Smooth muscle cell of the brain vasculature (primary cell): ENCODE results near the gene TBC1D10A.

Experiments used
- DNase-seq: peaks from one replicate; pipeline ENCODE4 v3.0.0-alpha.2; 2012; ENCODE audit warnings: low read depth, low spot score

The TBC1D10A gene

DNA sequence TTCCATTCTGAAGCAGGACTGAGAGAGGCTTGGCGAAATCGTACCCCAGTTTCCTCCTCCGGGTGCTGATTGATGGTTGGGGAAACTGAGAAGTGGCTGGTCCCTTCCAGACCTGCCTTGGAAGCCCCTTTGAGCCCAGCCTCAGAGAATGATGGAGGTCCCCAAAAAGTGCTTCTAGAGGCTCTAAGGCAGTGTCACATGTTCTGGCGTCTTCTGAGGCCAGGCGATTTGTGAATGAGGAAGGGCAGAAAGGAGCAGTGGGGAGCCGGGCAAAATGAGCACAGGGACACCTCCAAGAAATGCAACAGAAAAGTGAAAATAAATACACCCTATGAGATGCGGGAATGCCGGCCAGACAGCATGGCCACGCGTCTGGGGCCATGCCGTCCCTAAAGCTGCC is 79.2 kb downstream of the TBC1D10A start:
- DNase-seq, result no peak

DNA sequence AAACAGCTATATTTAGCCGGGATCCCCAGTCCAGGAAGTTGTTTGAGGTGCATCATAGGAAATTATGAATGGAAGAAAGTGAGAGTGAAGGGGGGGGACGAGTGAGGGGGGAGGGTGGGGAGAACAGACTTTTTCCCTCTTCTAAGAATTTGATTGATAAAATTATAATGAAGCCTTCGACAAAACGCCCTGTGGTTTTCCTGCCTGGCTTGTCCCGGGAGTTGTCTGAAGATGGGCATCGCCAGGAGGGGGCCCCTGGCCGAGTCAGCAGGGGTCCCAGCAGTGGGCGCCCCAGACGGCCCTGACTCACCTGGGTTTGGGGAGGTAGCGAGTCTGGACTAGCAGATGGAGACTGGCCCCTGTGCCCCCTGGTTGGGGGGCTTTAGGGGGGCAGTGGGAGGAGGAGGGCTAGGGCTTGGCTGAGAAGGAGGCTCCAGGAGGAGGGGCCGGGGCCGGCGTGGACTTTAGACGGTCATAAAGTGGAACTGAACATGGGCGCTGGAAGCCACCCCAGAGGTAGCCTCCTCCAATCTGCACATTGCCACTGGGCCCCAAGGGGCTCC is 79.8 kb downstream of the TBC1D10A start:
- no peak for DNase-seq

DNA sequence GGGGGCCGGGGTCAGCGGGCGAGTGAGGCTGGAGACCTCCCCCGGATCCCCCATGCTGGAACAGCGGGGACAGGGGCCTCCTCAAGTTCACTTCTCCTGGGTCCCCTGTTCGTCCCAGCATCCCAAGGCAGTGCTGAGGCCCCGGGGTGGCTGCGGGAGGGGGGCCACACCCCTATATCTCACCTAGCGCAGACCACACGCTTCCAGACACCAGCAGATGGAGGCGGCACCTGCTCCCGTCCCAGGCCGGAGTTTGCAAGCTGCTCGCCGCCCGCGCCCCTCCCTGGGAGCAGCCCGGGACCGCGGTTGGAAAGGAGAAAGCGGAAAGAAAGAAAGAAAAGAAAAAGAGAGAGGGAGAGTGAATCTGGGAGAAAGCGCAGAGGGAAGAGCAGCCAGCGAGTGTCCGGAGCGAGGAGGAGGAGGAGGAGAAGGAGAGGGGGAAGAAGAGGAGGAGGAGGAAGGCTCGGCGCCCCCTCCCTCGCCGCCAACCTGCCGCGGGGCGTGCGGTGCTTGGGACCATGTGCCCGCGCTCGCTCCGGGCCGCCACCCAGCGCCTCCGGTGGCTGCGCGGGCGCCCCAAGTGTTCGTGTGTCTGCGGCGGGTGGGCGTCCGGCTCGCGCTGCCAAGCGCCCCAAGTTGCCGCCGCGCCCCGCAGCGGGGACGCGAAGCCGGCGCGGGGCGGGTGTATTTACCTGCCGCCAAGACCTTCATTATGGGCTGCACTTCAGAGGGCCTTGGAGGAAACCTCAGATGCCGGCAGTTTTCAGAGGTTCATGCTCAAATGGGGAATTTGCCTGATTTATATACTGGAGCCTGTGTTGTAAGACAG is 80.5 kb downstream of the TBC1D10A start, which contains the start of gene LIF:
Gene LIF (minus strand): TSS at position 775 of the 829 bp plus-strand sequence. CDS start 64 bp downstream, at position 711.
- DNase-seq, result no peak

DNA sequence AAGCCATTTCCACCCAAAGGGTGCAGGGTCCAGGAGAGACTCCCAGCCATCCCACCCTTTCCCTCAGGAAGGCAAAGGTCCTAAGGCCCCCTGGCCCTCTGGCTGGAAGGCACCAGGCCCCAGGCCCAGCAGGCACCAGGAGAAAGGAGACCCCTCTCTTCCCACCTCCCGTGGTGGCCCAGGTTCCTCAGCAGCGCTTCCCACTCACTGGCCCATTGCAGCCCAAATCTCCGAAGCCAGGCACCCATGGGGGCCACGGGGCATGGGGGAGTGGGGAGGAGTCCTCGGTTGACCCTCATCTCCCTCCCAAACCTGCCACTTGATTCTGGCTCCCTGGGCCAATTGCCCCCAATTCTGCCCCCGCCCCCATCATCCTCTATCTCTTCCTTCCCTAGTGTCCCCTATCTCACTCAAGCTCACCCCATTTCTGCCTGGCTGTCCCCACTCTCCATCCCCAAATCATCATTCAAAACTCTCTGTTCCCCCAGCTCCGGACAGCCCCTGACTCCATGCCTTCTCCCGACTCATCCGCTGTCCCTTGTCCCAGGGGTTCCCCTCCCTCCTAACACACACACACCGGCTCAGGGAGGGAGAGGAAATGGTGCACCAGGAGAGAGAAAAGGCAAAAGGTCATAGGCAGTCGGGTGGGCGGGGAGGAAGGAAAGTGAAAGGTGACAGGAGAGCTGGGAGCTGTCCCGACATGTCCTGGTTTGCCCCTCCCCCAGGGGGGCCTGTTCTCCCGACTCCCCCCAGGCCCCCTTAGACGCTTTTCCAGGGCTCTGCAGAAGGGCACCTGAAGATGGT is 81.4 kb downstream of the TBC1D10A start:
- no peak for DNase-seq

DNA sequence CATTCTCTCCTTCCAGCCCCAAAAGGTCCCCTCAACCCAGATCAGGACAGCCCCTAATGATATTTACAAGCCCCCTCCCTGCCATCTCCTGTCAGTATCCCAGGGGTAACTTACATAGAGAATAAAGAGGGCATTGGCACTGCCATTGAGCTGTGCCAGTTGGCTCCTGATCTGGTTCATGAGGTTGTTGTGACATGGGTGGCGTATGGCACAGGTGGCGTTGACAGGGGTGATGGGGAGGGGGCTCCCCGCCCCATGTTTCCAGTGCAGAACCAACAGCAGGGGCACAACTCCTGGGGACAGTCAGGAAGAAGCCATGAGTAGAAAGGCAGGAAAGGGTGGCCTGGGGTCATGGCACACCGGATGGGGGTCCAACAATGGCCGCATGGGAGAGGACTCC is 82.1 kb downstream of the TBC1D10A start:
- no peak for DNase-seq

DNA sequence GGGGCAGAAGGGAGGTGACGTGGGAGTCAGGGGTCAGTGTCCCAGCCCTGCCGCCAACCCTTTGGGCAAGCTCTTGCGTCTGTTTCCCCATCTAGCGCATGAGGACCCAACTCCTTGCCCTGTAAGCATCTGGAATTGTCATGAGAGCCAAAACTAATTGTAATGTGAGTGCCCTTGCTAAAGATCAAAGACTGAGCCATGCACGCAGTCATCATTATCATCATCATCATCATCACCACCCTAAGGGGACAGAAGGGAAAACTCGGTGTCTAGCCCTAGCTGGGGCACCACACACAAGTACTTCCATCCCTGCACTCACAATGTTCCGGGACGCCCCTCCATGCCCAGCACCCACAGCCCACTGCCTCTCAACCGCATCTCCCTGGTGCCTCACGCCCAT is 82.7 kb downstream of the TBC1D10A start:
- no peak for DNase-seq

DNA sequence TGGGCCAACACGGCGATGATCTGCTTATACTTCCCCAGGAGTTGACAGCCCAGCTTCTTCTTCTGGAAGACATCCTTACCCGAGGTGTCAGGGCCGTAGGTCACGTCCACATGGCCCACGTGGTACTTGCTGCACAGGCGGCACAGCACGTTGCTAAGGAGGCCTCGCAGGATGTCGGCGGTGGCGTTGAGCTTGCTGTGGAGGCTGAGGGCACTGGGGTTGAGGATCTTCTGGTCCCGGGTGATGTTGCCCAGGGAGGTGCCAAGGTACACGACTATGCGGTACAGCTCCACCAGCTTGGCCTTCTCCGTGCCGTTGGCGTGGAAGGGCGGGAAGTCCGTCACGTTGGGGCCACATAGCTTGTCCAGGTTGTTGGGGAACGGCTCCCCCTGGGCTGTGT is 83.1 kb downstream of the TBC1D10A start:
- DNase-seq, result no peak
